NCI-H1436 treated with DMSO at 0.1 percent for 48 hours (cell line): ENCODE data around the gene RAB1A.

Source experiments
- DNase-seq: peaks from one replicate; lab custom pipeline; 2025; lab: John Stamatoyannopoulos, UW

The RAB1A gene

DNA sequence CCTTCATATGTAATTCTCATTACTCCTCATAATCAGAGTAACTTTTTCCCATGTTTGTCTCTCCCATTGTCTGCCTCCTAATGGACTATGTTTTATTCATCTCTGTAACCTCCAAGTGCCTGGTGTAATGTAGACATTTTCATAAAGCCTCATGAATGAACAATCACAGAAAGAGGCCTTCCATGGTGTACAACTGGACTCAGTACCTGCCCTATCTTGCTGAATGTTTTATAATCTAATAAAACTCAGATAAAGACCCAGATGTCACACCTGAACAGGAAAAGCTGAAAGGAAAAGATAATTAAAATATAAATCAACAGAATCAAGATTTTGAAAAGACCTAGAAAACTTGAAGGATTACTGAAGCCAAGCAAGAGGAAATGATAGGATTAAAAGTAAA is 36.7 kb downstream of the RAB1A start:
- DNase-seq: no peak

- no peak for DNase-seq
These were observed 37.1 kb downstream of the RAB1A start for GRCh38 chr2:65092791-65093190.

- DNase-seq: no peak
These were observed 44.8 kb downstream of the RAB1A start for GRCh38 chr2:65085148-65085547.

DNA sequence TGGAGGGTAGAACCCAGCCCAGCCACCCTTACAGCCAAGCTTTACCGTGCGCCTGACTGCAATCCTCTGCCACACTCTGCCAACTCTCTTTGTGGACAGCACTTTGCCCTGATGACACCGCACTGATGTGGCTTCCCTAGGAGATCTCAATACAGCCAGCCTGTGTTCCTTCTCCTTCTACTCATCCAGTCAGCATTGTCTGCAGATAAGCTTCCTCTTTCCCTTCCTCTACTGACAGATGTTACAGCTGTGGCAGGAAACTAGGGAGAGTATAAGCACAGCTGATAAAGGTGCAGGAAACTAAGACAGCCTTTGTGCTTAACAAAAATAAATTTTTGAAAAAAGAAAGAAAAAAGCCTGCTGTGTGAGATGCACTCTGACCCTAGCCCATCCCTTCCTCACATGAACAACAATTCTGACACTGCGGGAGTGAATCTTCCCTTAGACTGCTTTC is 48.6 kb downstream of the RAB1A start:
- no peak for DNase-seq

DNA sequence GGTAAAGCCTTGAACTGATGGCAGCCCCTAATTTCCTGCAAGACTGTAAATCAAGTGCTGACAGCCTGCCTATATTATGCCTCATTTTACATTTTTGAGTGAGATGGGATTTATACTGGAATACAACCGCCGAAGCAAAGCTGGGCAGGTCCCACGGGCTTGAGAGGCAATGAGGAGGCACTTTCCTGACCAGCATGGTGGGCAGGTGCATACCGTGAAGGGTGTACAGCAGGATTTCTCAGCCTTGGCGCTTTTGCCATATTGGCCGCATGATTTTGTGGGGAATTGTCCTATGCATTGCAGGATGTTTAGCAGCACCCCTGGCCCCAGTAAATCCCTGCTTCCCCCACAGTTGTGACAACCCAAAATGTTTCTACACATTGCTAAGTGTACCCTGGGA is 50.9 kb downstream of the RAB1A start:
- DNase-seq: no peak

GRCh38 chr2:65077898-65078297 is 52.0 kb downstream of the RAB1A start:
- DNase-seq: no peak

- DNase-seq: no peak
These were observed 53.6 kb downstream of the RAB1A start for GRCh38 chr2:65076345-65076710.

GRCh38 chr2:65075605-65076344 is 54.1 kb downstream of the RAB1A start:
- no peak for DNase-seq

- no peak for DNase-seq
These were observed 54.7 kb downstream of the RAB1A start for GRCh38 chr2:65075176-65075575.

- no peak for DNase-seq
These were observed 55.9 kb downstream of the RAB1A start for GRCh38 chr2:65073879-65074565.

DNA sequence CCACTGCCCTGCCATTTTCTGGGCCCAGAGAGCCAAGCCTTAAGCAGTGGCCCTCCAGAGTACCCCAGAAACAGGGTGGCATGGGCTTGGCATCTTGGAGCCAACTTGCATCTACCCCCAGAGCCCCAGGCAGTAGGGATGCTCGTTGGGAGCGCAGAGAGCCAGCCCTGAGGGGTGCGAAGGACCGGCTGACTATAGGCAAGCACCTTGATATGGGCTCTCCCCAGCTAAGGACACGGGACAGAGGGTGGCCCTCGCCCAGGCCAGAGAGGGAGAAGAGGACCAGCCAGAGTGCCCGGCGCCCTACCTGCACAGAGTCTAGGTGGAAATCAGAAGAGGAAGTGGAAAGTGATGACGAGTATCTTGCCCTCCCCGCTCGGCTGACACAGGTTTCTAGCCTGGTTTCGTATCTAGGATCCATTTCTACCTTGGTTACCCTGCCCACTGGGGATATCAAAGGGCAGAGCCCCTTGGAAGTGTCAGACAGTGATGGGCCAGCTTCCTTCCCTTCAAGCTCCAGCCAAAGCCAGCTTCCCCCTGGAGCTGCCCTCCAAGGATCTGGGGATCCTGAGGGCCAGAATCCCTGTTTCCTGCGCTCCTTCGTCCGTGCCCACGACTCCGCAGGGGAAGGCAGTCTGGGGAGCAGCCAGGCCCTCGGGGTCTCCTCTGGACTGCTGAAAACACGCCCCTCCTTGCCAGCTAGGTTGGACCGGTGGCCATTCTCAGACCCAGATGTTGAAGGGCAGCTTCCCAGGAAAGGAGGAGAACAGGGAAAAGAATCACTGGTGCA is 57.5 kb downstream of the RAB1A start:
- DNase-seq: no peak

- no peak for DNase-seq
These were observed 58.3 kb downstream of the RAB1A start for GRCh38 chr2:65071499-65072180.

- no peak for DNase-seq
These were observed 59.0 kb downstream of the RAB1A start for GRCh38 chr2:65070856-65071255.

- DNase-seq: no peak
These were observed 59.6 kb downstream of the RAB1A start for GRCh38 chr2:65070172-65070830.

DNA sequence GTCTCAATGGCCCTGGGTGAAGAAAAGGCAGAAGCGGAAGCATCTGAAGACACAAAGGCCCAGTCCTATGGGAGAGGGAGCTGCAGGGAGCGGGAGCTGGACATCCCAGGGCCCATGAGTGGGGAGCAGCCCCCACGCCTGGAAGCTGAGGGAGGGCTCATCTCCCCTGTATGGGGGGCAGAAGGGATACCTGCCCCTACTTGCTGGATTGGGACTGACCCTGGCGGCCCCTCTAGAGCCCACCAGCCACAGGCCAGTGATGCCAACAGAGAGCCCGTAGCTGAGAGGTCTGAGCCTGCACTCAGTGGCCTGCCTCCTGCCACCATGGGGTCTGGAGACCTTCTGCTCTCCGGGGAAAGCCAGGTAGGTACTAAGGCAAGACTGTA is 60.5 kb downstream of the RAB1A start:
- DNase-seq: no peak

DNA sequence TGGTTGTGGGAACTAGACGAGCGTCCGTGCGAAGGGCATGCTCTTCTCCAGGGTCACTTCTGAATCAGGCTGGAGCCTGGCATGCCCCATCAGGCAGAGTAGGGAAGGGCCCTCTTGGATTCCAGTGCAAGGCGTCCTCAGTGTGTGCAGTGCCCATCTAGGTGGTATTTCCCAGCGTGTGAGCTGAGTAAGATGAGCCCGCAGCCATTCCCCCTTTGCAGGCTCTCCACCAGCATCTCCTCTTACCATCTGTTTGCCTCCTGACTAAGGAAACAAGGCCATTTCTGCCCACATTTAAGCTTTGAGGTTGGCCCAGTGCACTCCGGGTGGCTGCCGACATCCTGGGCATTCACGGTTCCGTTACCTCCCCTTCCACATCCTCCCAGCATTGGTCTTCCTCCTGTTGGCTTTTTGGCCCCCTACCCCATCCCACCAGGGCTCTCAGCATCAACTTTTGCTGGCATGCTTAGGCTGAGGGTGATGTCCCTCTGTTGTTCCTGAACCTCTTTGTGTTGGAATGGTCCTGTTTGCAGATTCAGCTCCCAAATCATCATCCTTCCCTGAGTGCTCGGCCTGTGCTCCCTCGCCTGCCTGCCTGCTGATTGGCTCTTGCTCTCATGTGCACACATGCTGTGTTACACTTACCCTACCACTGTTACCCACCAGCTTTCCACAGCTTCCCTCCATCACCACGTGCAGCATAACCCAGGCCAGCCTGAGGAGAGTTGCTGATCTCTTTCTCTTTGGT is 61.9 kb downstream of the RAB1A start:
- no peak for DNase-seq

- peak; percentile 41 for DNase-seq
These were observed 65.0 kb downstream of the RAB1A start for GRCh38 chr2:65064728-65065552.

- DNase-seq: no peak
These were observed 66.8 kb downstream of the RAB1A start for GRCh38 chr2:65062843-65063825.

GRCh38 chr2:65061910-65062339 is 68.0 kb downstream of the RAB1A start:
- DNase-seq: no peak
